Ectodermal cell (in vitro differentiated cells): Measurements from ENCODE around the gene CPSF3. TPM values are rescaled to one million over a fixed set of nuclear protein-coding genes. Genes with fewer than 3 reads are reported as not detected.

Source experiments
- H3K27ac ChIP-seq: 2 replicates; pipeline ENCODE4 v1.7.0; 2013; ENCODE audit warnings: mild to moderate bottlenecking, low read depth, low read length; ENCODE audit not compliant: insufficient read depth, poor library complexity, severe bottlenecking
- H3K27me3 ChIP-seq: 2 replicates; pipeline ENCODE4 v1.7.0; 2013; ENCODE audit warnings: mild to moderate bottlenecking, low read length; ENCODE audit not compliant: insufficient read depth, control insufficient read depth, poor library complexity, severe bottlenecking
- H3K36me3 ChIP-seq: one replicate; pipeline ENCODE4 v1.7.0; 2013; ENCODE audit warnings: low read length; ENCODE audit not compliant: control insufficient read depth, insufficient read depth
- H3K4me1 ChIP-seq: one replicate; pipeline ENCODE4 v1.7.0; 2013; ENCODE audit warnings: low read length; ENCODE audit not compliant: control insufficient read depth, insufficient read depth
- H3K4me3 ChIP-seq: 2 replicates; pipeline ENCODE4 v1.7.0; 2013; ENCODE audit warnings: low read depth, low read length, control low read depth; ENCODE audit not compliant: insufficient read depth
- H3K9me3 ChIP-seq: 2 replicates; pipeline ENCODE4 v1.7.0; 2013; ENCODE audit warnings: mild to moderate bottlenecking, low read length, moderate library complexity; ENCODE audit not compliant: control insufficient read depth
- WGBS, 2 experiments: methylation state at CpG; one replicate each; pipeline ENCODE4 v1.1.7; 2013; ENCODE audit warnings: missing lambda C conversion rate in 2 of 2; 5-methylcytosine and 5-hydroxymethylcytosine counted together
- polyA plus RNA-seq, 4 experiments: library from polyadenylated mRNA; stranded (reverse); fragments of 50-300 nt; gene quantifications; one replicate each; pipeline ENCODE4 v1.2.3, GENCODE V29; 2013

CPSF3 gene
- polyA plus RNA-seq (2013, experiment 1 of 4): 119 TPM
- polyA plus RNA-seq (2013, experiment 2 of 4): 126 TPM
- 107 TPM for polyA plus RNA-seq (2013, experiment 3 of 4)
- 111 TPM for polyA plus RNA-seq (2013, experiment 4 of 4)

- Histone ChIP-seq H3K4me3 (peak within 1 kb of the TSS; percentile 94), H3K27ac (peak within 1 kb of the TSS; percentile 76), H3K27me3 (peaks cover 5% of the 10 kb centered on the region), H3K36me3 (no peaks in the 10 kb centered on the region), H3K4me1 (peaks cover 17% of the 10 kb centered on the region), H3K9me3 (no peaks in the 10 kb centered on the region)
- WGBS, 2 experiments: 0% methylated on average over 91 of the region's 91 CpGs
Observed at GRCh38 chr2:9423100-9423921, at the start of gene CPSF3, which contains the start of gene ITGB1BP1. TSS of gene CPSF3 (plus strand) at chr2:9423654. CDS start at chr2:9423774, 120 bp downstream. TSS of gene ITGB1BP1 (minus strand) at chr2:9423528. CDS start at chr2:9418697, 4,831 bp downstream.

- H3K9me3 ChIP-seq: no peaks in the 10 kb centered on the region
- no peak overlapping the region for H3K27ac ChIP-seq
Observed at GRCh38 chr2:9374071-9374730, 49.3 kb upstream of the CPSF3 start.

GRCh38 chr2:9375857-9376428 lies 47.5 kb upstream of the CPSF3 start:
- Histone ChIP-seq H3K36me3 (peaks cover 3% of the 10 kb centered on the region), H3K9me3 (no peaks in the 10 kb centered on the region), H3K27me3 (no peaks in the 10 kb centered on the region), H3K27ac (no peak overlapping the region), H3K4me1 (no peaks in the 10 kb centered on the region), H3K4me3 (no peak overlapping the region)
- WGBS, 2 experiments: 91 to 93% methylated on average over 4 of the region's 4 CpGs

More at GRCh38 chr2:9374071-9374730, 49.3 kb upstream of the CPSF3 start:
- no peaks in the 10 kb centered on the region for H3K27me3 ChIP-seq
- H3K36me3 ChIP-seq: peaks cover 3% of the 10 kb centered on the region
- H3K4me1 ChIP-seq: no peaks in the 10 kb centered on the region
- WGBS, 2 experiments: 94 to 95% methylated on average over 18 of the region's 18 CpGs
- no peak overlapping the region for H3K4me3 ChIP-seq

- Histone ChIP-seq H3K4me3 (no peak overlapping the region), H3K27ac (no peak overlapping the region), H3K27me3 (no peaks in the 10 kb centered on the region), H3K9me3 (no peaks in the 10 kb centered on the region), H3K36me3 (peaks cover 7% of the 10 kb centered on the region), H3K4me1 (no peaks in the 10 kb centered on the region)
- 89 to 91% methylated on average over 9 of the region's 9 CpGs for WGBS, 2 experiments
Observed at GRCh38 chr2:9377461-9378097, 45.9 kb upstream of the CPSF3 start.

GRCh38 chr2:9378433-9379390 lies 44.7 kb upstream of the CPSF3 start:
- H3K4me1 ChIP-seq: no peaks in the 10 kb centered on the region
- no peak overlapping the region for H3K4me3 ChIP-seq
- 89 to 93% methylated on average over 30 of the region's 30 CpGs for WGBS, 2 experiments
- no peak overlapping the region for H3K27ac ChIP-seq
- H3K36me3 ChIP-seq: peaks cover 7% of the 10 kb centered on the region
- no peaks in the 10 kb centered on the region for H3K27me3 ChIP-seq
- H3K9me3 ChIP-seq: no peaks in the 10 kb centered on the region

- Histone ChIP-seq H3K4me1 (no peaks in the 10 kb centered on the region), H3K27me3 (no peaks in the 10 kb centered on the region), H3K9me3 (no peaks in the 10 kb centered on the region), H3K4me3 (no peak overlapping the region), H3K36me3 (peaks cover 7% of the 10 kb centered on the region), H3K27ac (no peak overlapping the region)
- 93 to 97% methylated on average over 5 of the region's 5 CpGs for WGBS, 2 experiments
Observed at GRCh38 chr2:9379391-9379755, 44.1 kb upstream of the CPSF3 start.

- Histone ChIP-seq H3K4me3 (no peak overlapping the region), H3K9me3 (no peaks in the 10 kb centered on the region), H3K27ac (no peak overlapping the region), H3K27me3 (no peaks in the 10 kb centered on the region), H3K4me1 (no peaks in the 10 kb centered on the region), H3K36me3 (peaks cover 7% of the 10 kb centered on the region)
- 95 to 96% methylated on average over 18 of the region's 18 CpGs for WGBS, 2 experiments
Observed at GRCh38 chr2:9380702-9381628, 42.5 kb upstream of the CPSF3 start.

- no peak overlapping the region for H3K4me3 ChIP-seq
- H3K27me3 ChIP-seq: no peaks in the 10 kb centered on the region
- 93 to 96% methylated on average over 6 of the region's 6 CpGs for WGBS, 2 experiments
- H3K36me3 ChIP-seq: peaks cover 7% of the 10 kb centered on the region
- H3K27ac ChIP-seq: no peak overlapping the region
- H3K4me1 ChIP-seq: no peaks in the 10 kb centered on the region
- H3K9me3 ChIP-seq: no peaks in the 10 kb centered on the region
Observed at GRCh38 chr2:9382604-9383235, 40.7 kb upstream of the CPSF3 start.
